Measurements from ENCODE around the gene EMILIN3.

Gene EMILIN3, protein sequence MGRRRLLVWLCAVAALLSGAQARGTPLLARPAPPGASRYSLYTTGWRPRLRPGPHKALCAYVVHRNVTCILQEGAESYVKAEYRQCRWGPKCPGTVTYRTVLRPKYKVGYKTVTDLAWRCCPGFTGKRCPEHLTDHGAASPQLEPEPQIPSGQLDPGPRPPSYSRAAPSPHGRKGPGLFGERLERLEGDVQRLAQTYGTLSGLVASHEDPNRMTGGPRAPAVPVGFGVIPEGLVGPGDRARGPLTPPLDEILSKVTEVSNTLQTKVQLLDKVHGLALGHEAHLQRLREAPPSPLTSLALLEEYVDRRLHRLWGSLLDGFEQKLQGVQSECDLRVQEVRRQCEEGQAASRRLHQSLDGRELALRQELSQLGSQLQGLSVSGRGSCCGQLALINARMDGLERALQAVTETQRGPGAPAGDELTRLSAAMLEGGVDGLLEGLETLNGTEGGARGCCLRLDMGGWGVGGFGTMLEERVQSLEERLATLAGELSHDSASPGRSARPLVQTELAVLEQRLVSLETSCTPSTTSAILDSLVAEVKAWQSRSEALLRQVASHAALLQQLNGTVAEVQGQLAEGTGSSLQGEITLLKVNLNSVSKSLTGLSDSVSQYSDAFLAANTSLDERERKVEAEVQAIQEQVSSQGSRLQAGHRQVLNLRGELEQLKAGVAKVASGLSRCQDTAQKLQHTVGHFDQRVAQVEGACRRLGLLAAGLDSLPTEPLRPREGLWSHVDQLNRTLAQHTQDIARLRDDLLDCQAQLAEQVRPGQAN

DNA sequence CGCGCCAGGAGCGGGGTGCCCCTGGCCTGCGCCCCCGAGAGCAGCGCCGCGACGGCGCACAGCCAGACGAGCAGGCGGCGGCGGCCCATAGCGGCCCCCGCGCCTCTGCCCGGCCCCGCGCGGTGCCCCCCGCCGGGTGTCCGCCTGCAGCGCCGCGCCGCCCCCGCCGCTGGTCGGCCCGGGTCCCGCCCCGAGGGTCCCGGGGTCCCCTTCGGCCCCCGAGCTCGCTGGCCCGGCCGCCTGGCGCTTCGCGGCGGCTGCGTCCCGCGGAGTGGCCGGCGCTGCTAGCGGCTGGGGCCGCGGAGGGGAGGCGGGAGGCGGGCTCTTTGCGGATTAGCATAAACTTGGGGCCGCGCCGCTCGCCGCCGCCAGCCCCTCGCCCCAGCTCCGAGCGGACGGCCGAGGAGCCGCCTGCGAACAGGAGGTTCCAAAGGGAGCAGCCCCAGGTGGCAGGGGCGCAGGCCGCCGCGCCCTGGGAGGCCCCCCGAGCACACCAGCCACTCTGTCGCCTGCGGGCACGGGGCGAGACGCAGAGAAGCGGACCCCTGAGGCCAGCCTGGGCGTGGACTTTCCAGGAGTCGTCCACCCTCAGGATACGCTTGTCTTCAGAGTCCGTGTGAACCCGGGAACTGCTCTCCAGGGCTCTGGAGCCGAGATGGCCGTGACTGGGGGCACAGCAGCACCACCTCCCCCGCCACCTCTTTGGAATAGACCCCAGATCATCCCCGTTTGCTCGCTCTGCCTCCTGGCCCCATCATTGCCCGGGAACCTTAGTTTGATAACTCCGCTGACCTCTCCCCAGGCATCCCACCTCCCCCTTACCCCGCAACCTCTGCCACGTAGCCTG lies at the start of gene EMILIN3:
EMILIN3 (minus strand) TSS at position 273 of the 847 bp plus-strand sequence; CDS start at position 89, 184 bp downstream.
- no peak for TF ChIP-seq GATA3 (IDR thresholded peaks at IDR 0.05; ENCODE audit: low read depth, low read length)
- no peak for TF ChIP-seq GATA2 (IDR thresholded peaks at IDR 0.05; ENCODE audit: low read depth, low read length)

DNA sequence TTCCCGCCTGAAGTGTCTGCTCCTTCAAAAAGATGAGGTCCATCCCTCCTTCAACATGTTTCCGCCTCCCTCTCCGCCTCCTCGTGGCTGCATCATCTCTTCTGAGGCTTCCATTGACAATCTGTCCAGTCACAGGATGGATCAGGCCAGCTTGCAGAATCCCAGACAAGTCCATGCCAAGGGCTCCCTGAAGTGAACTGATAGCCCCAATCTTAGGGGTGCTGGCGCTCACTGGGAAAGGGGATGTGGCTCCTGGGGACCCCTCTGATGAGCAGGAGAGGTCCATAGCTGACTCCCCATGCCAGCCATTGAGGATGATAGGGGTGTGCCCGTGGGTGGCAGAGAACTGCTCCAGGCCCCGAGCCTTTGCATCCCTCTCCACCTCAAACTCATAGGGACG lies 48.6 kb upstream of the EMILIN3 start:
- TF ChIP-seq GATA2 (IDR thresholded peaks at IDR 0.05; ENCODE audit: low read depth, low read length) (no peak), GATA3 (IDR thresholded peaks at IDR 0.05; ENCODE audit: low read depth, low read length) (no peak)

DNA sequence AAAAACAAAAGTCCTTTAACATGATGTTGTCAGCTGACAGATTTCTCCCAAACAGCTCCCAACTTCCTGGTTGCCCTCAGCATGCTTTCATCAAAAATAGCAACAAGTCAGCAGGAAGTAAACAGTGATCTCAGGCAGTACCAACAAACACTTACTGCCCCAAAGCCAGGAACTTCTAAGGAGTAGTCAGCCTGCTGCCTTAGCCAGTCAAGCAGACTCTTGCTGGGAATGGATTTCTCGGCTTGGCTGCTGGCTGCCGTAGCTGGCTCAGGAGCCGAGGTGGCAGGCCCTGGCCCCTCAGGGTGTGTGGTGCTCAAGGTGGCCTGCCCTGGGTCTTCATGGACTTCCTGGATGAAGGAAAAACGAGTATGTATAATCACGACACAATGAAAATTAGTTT lies 46.6 kb upstream of the EMILIN3 start:
- TF ChIP-seq GATA2 (IDR thresholded peaks at IDR 0.05; ENCODE audit: low read depth, low read length): no peak
- no peak for TF ChIP-seq GATA3 (IDR thresholded peaks at IDR 0.05; ENCODE audit: low read depth, low read length)

DNA sequence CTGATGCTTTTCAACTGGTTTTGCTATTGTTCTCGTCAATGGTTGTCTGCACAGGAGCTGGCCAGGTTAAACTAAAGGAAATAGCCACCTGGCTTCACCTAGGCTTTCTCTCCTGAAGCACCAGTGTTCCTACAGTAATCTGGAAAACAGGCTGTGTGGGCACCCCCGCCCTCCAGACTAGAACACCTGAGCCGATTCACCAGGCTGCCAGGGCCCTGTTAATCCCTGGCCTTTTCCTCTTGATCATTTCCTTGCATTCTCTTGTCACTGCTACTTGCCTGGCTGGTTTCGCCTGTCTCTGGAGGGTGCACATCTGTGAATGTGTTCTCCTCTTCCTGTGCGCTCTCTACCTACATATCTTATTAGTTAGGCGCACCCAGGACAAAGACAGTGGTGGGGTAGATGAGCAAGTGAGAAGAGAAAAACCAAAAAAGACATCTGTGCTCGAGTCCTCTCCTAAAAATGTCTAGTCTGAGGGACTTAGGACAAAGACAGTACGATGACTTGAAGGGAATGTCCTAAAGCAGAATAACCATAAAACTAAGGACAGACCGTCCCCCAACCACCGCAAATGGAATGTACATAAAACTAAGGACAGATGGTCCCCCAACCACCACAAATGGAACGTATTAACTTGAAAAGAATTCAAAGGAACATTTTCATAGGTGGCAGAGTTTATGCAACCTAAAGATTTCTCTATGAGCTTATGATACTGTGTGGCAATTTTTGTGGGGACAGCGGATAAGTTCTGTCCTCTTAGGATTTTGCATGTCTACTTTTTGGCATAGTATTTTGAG lies 45.9 kb upstream of the EMILIN3 start:
- TF ChIP-seq GATA2 (IDR thresholded peaks at IDR 0.05; ENCODE audit: low read depth, low read length) (no peak), GATA3 (IDR thresholded peaks at IDR 0.05; ENCODE audit: low read depth, low read length) (no peak)

DNA sequence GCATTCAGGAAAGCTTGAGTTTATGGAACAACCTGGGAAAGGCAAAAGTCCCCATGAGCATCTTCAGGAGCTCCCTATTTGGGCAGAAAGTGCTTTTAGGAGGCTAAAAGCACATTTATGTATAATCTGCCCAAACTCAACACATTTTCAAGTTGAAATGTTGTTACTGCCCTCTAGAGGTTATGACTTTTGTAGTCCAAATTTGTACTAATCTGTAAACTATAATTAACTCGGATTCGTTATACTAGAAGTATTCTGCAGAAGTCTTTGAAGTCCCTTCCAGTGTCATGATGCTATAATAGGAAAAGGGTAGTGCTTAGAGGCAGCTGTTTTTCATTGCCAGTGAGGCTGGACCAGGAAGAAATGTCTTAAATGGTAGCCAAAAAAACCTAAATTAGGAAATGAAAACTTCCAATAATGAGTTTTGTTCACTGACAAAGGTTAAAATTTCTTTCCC lies 44.8 kb upstream of the EMILIN3 start:
- TF ChIP-seq GATA3 (IDR thresholded peaks at IDR 0.05; ENCODE audit: low read depth, low read length) (no peak), GATA2 (IDR thresholded peaks at IDR 0.05; ENCODE audit: low read depth, low read length) (no peak)

DNA sequence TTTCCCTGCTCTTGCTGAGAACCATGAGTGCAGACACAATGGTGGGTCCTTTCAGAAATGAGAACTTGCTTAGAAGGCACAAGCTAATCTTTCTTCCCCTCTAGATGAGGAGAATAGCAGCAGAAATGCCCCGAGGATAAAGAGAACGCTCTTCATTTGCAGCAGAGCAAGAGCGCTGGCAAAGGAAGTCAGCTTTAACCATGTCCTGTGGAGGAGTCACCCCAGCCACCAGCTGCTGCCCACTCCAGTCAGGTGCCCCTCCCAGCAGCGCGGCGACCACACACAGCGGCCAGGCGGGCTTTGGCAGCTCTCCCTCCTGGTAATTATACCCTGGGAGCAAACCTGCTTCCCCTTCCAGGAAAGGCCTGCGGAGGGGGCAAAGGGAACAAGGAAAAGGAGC lies 42.4 kb upstream of the EMILIN3 start:
- TF ChIP-seq GATA3 (IDR thresholded peaks at IDR 0.05; ENCODE audit: low read depth, low read length) (no peak), GATA2 (IDR thresholded peaks at IDR 0.05; ENCODE audit: low read depth, low read length) (no peak)

DNA sequence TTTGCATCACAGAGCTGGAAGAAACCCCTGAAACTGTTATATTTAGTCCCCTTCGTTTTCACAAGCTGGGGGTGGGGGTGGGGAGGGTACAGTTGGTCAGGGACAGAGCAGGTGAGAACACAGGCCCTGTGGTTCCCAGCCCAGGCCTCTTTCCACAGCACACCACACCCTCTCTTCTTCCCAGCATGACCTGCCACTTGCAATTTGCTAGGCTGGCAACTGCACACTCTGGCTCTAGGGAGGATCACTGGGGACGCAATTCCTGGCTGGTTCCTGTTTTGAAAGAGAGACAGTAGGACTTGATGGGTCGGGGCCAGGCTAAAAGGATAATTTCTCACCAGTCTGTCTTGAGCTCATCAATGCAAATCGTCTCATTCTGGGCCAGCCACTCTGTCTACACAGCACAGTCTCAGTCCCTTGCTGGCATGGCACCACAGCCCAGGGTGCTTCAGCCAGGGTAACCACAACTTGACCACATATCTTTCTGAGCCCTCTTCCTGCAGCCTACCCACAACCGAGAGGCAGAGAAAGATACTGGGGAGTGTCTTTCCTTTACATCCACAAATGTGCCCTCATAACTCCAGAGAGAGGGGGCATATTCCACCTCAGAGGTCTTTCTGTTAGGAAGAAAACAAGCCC lies 41.7 kb upstream of the EMILIN3 start:
- TF ChIP-seq GATA2 (IDR thresholded peaks at IDR 0.05; ENCODE audit: low read depth, low read length): no peak
- TF ChIP-seq GATA3 (IDR thresholded peaks at IDR 0.05; ENCODE audit: low read depth, low read length): no peak

DNA sequence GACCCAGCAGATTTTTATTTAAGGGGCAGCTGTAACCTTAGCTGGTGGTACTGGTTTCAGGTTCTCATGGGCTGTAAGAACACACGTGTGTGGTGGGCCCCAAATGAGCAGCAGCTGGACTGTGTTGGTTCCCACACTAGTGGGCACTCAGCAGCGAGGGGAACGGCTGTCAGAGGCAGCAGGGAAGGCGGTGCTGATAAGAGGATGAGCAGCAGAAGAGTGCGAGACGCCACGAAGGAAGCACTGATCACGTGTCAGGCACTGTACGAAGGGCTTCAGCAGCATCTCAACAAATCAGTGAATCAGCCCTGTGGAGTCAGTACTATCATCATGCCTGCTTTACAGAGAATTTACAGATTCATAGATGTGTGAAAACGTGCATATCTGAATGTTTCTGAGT lies 41.0 kb upstream of the EMILIN3 start:
- TF ChIP-seq GATA3 (IDR thresholded peaks at IDR 0.05; ENCODE audit: low read depth, low read length) (no peak), GATA2 (IDR thresholded peaks at IDR 0.05; ENCODE audit: low read depth, low read length) (no peak)

DNA sequence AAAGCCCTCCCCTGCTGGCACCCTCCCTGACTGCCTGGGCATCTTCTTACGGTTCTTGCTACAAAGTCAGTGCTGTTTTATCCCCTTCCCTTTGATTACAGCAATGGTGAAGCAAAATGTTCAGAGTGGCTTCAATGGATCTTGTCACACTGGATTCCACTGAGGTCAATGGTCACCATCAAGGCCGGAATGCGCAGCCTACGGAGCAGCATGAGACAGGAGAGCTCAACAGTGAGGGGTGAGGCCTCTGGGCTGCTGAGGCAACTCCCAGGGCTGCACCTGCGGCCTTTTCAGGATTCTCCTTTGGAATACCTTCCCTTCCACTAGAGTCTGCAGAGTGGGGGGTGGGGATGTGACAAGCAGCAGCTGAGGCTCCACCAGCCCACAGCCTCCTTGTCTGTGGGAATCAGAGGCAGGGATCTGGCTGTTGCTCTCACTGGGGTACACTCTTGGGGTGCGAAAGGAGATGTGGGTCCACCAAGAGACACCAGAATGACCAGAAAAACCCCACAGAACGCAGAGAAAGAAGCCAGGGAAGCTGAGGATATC lies 40.4 kb upstream of the EMILIN3 start:
- TF ChIP-seq GATA2 (IDR thresholded peaks at IDR 0.05; ENCODE audit: low read depth, low read length) (no peak), GATA3 (IDR thresholded peaks at IDR 0.05; ENCODE audit: low read depth, low read length) (no peak)

DNA sequence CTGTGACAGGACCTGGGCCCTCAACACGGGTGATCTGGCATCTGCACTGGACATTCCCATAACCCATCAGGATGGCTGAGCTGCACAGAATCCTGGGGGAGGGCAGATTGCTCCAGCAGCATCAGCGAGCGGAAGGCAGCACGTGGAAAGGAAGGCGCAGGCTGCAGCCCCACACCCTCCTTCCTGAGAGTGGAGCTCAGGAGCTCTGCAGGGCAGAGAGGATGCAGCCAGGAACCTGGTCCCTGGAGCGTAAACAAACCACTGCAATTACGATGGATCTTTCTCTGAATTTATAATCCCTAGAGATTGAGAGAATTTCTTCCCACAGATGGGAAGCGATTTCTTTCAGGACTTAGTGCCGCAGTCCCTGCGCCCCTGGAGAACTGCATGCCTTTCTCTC lies 39.7 kb upstream of the EMILIN3 start:
- no peak for TF ChIP-seq GATA2 (IDR thresholded peaks at IDR 0.05; ENCODE audit: low read depth, low read length)
- TF ChIP-seq GATA3 (IDR thresholded peaks at IDR 0.05; ENCODE audit: low read depth, low read length): no peak

DNA sequence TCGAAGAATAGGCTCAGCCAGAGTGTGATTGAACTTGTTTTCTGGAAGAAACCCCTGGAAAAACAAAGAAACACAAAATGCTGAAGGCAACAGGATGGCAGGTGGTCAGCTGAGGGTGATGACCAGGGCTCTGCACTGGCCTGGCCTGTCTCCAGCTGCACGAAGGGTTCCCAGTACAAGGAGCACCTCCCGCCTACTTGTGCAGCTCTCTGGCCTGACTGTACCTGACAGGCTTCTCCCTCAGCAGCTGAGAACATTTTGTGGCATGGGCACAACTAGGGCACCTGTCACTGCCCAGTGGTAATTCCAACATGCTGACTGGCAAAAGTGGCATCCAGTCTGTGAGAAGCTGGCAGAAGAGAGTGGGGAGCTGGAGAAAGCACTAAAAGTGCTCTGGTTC lies 38.8 kb upstream of the EMILIN3 start:
- TF ChIP-seq GATA3 (IDR thresholded peaks at IDR 0.05; ENCODE audit: low read depth, low read length) (no peak), GATA2 (IDR thresholded peaks at IDR 0.05; ENCODE audit: low read depth, low read length) (no peak)

DNA sequence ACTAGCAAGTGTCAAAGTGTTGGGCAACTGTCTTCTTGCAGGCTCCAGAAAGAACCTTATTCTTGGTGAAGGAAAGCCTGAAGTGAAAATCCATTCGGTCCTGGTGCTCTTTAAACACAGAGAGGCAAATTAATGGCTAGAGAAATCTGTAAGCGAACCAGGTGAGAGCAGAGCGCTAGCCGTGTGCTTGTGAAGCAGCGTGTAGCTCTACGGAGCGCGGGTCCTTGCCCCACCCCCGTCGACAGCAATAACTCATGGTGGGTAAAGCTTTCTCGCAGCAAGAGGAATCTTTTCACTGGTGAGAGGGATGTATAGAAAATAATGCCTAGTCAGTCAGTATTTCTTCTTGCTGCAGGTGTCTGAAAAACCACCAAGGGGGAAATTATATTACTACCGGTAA lies 37.0 kb upstream of the EMILIN3 start:
- TF ChIP-seq GATA3 (IDR thresholded peaks at IDR 0.05; ENCODE audit: low read depth, low read length) (no peak), GATA2 (IDR thresholded peaks at IDR 0.05; ENCODE audit: low read depth, low read length) (no peak)

Data from SH-SY5Y (cell line).